Neutrophil (primary cell): Measurements from ENCODE around the gene CDKL4.

Experiments
- H3K27ac ChIP-seq: fragments of 200-600 bp; sonication (generic); 2 replicates; pipeline ENCODE4 v1.5.1; 2016; ENCODE audit warnings: mild to moderate bottlenecking, moderate library complexity
- H3K27me3 ChIP-seq: fragments of 200-600 bp; sonication (generic); 2 replicates; pipeline ENCODE4 v1.6.0; 2016; ENCODE audit warnings: mild to moderate bottlenecking
- H3K36me3 ChIP-seq: fragments of 200-600 bp; sonication (generic); 2 replicates; pipeline ENCODE4 v1.5.1; 2017
- H3K4me1 ChIP-seq, 2 experiments: fragments of 200-600 bp in 1 of 2; sonication (generic) in 1 of 2; 1 replicate in 1 of 2; 2 replicates in 1 of 2; pipeline versions ENCODE4 v1.5.1 to v1.6.1; 2013 to 2016; ENCODE audit warnings: low read depth in 1 of 2, low read length in 1 of 2, mild to moderate bottlenecking in 1 of 2, moderate library complexity in 1 of 2; ENCODE audit not compliant: control insufficient read depth in 1 of 2, insufficient read depth in 1 of 2
- H3K4me3 ChIP-seq, 2 experiments: fragments of 200-600 bp in 1 of 2; sonication (generic) in 1 of 2; 1 replicate in 1 of 2; 2 replicates in 1 of 2; pipeline ENCODE4 v1.5.1; 2013 to 2016; ENCODE audit warnings: low read depth in 1 of 2, low read length in 1 of 2, mild to moderate bottlenecking in 1 of 2, moderate library complexity in 1 of 2
- H3K9me3 ChIP-seq: fragments of 200-600 bp; sonication (generic); 2 replicates; pipeline ENCODE4 v1.5.1; 2016
- CTCF ChIP-seq: fragments of 200-600 bp; sonication (generic); IDR thresholded peaks from 2 replicates; pipeline ENCODE4 v1.5.1; 2016; ENCODE audit warnings: antibody characterized with exemption

The CDKL4 gene

GRCh38 chr2:39154944-39155343 lies 88.8 kb downstream of the CDKL4 start:
- Histone ChIP-seq H3K36me3 (no peaks in the 10 kb centered on the region), H3K4me1 (no peaks in the 10 kb centered on the region), H3K4me3 (no peak overlapping the region), H3K27me3 (no peaks in the 10 kb centered on the region), H3K27ac (no peak overlapping the region), H3K9me3 (no peaks in the 10 kb centered on the region)
- no peak for TF ChIP-seq CTCF

GRCh38 chr2:39153312-39153711 lies 90.5 kb downstream of the CDKL4 start:
- TF ChIP-seq CTCF: no peak
- H3K4me3 ChIP-seq: no peak overlapping the region
- H3K4me1 ChIP-seq: no peaks in the 10 kb centered on the region
- H3K9me3 ChIP-seq: no peaks in the 10 kb centered on the region
- no peaks in the 10 kb centered on the region for H3K36me3 ChIP-seq
- no peak overlapping the region for H3K27ac ChIP-seq
- H3K27me3 ChIP-seq: no peaks in the 10 kb centered on the region

- no peak overlapping the region for H3K4me3 ChIP-seq
- no peak overlapping the region for H3K27ac ChIP-seq
- no peaks in the 10 kb centered on the region for H3K4me1 ChIP-seq
- H3K9me3 ChIP-seq: no peaks in the 10 kb centered on the region
- no peaks in the 10 kb centered on the region for H3K36me3 ChIP-seq
- no peaks in the 10 kb centered on the region for H3K27me3 ChIP-seq
- TF ChIP-seq CTCF: no peak
Measured at GRCh38 chr2:39152504-39152903, 91.3 kb downstream of the CDKL4 start.

- Histone ChIP-seq H3K4me1 (no peaks in the 10 kb centered on the region), H3K27ac (no peak overlapping the region), H3K36me3 (no peaks in the 10 kb centered on the region), H3K27me3 (no peaks in the 10 kb centered on the region), H3K9me3 (no peaks in the 10 kb centered on the region), H3K4me3 (no peak overlapping the region)
- TF ChIP-seq CTCF: no peak
Measured at GRCh38 chr2:39150890-39151497, 92.8 kb downstream of the CDKL4 start.

- Histone ChIP-seq H3K9me3 (no peaks in the 10 kb centered on the region), H3K4me1 (no peaks in the 10 kb centered on the region), H3K36me3 (no peaks in the 10 kb centered on the region), H3K4me3 (no peak overlapping the region), H3K27ac (no peak overlapping the region), H3K27me3 (no peaks in the 10 kb centered on the region)
- TF ChIP-seq CTCF: no peak
Measured at GRCh38 chr2:39150102-39150562, 93.6 kb downstream of the CDKL4 start.
